Tongue (tissue), 2 donors: ENCODE measurements around the gene RAB7A. TPM values are rescaled to one million over a fixed set of nuclear protein-coding genes. Genes with fewer than 3 reads are reported as not detected.
"Not testable (repeated sequence)": the region's sequence is repeated elsewhere in the genome, so short reads cannot be mapped to it uniquely, and the experiment has no call there.

Experiments used
- DNase-seq: peaks from one replicate; pipeline ENCODE4 v3.0.0-alpha.2; 2015
- total RNA-seq: library from RNA; depleted of rRNA; stranded (reverse); fragments of >200 nt; gene quantifications from one replicate; pipeline ENCODE4 v1.2.3, GENCODE V29; 2014

The RAB7A gene
- total RNA-seq, 1 donor from 2014 or later = 53.4 TPM

- no peak for DNase-seq
Measured at GRCh38 chr3:128823008-128823407, 97.0 kb downstream of the RAB7A start.

GRCh38 chr3:128823631-128824030 lies 97.6 kb downstream of the RAB7A start:
- DNase-seq = no peak

GRCh38 chr3:128824132-128824850 lies 98.3 kb downstream of the RAB7A start:
- peak; percentile 72 for DNase-seq

- no peak for DNase-seq
Measured at GRCh38 chr3:128825117-128825725, 99.2 kb downstream of the RAB7A start.

GRCh38 chr3:128829087-128829486 lies 103.1 kb downstream of the RAB7A start:
- not testable (repeated sequence) for DNase-seq

GRCh38 chr3:128829925-128830625 lies 104.1 kb downstream of the RAB7A start:
- not testable (repeated sequence) for DNase-seq

- DNase-seq = not testable (repeated sequence)
Measured at GRCh38 chr3:128830762-128831161, 104.8 kb downstream of the RAB7A start.

GRCh38 chr3:128832979-128833378 lies 107.0 kb downstream of the RAB7A start:
- DNase-seq = not testable (repeated sequence)

- DNase-seq = no peak
Measured at GRCh38 chr3:128835096-128835495, 109.1 kb downstream of the RAB7A start.

GRCh38 chr3:128841926-128842920 lies 116.2 kb downstream of the RAB7A start:
- no peak for DNase-seq

GRCh38 chr3:128844502-128844901 lies 118.5 kb downstream of the RAB7A start:
- DNase-seq = no peak

- DNase-seq = no peak
Measured at GRCh38 chr3:128845119-128845777, 119.3 kb downstream of the RAB7A start.

- DNase-seq = peak; percentile 83
Measured at GRCh38 chr3:128845778-128846485, 119.9 kb downstream of the RAB7A start.

- DNase-seq = no peak
Measured at GRCh38 chr3:128846486-128846891, 120.5 kb downstream of the RAB7A start.

- DNase-seq = no peak
Measured at GRCh38 chr3:128847666-128848370, 121.8 kb downstream of the RAB7A start.

- DNase-seq = no peak
Measured at GRCh38 chr3:128848936-128849335, 123.0 kb downstream of the RAB7A start.

GRCh38 chr3:128849911-128850455 lies 124.0 kb downstream of the RAB7A start:
- peak; percentile 36 for DNase-seq

- DNase-seq = no peak
Measured at GRCh38 chr3:128850544-128850943, 124.6 kb downstream of the RAB7A start.

- no peak for DNase-seq
Measured at GRCh38 chr3:128851601-128852000, 125.6 kb downstream of the RAB7A start.

GRCh38 chr3:128853826-128854225 lies 127.8 kb downstream of the RAB7A start:
- DNase-seq = no peak
